ENCODE data around the gene SOX5. TPM values are rescaled to one million over a fixed set of nuclear protein-coding genes. Genes with fewer than 3 reads are reported as not detected.

The SOX5 gene
- total and polyA plus RNA-seq, 8 donors: 10.0 to 39.9 (median 33.0) TPM

GRCh38 chr12:23600919-23601318 is 348.6 kb downstream of the SOX5 start:
- intact Hi-C loops (cut with DNase I): no loop called here
- DNase-seq (no peak), ATAC-seq (no peak)
- Histone ChIP-seq H3K4me3 (no peak overlapping the region), H3K27ac (no peak overlapping the region), H3K4me1 (no peaks in the 10 kb centered on the region), H3K36me3 (no peaks in the 10 kb centered on the region), H3K27me3 (no peaks in the 10 kb centered on the region), H3K9me3 (peaks cover 0 to 46% of the 10 kb centered on the region in 2 donors)
- no peak for TF ChIP-seq CTCF (IDR thresholded peaks at IDR 0.05)

GRCh38 chr12:23596568-23596967 is 352.9 kb downstream of the SOX5 start:
- no peak overlapping the region for H3K27ac ChIP-seq
- ATAC-seq (no peak), DNase-seq (no peak)
- H3K9me3 ChIP-seq: peaks cover 0 to 27% of the 10 kb centered on the region in 2 donors
- TF ChIP-seq CTCF (IDR thresholded peaks at IDR 0.05): no peak
- H3K27me3 ChIP-seq: no peaks in the 10 kb centered on the region
- intact Hi-C loops (cut with DNase I): no loop called here
- no peaks in the 10 kb centered on the region for H3K36me3 ChIP-seq
- H3K4me3 ChIP-seq: no peak overlapping the region
- H3K4me1 ChIP-seq: no peaks in the 10 kb centered on the region

GRCh38 chr12:23587833-23588559 is 361.5 kb downstream of the SOX5 start:
- intact Hi-C loops (cut with DNase I): no loop called here
- no peak for ATAC-seq
- Histone ChIP-seq H3K36me3 (no peaks in the 10 kb centered on the region), H3K27me3 (no peaks in the 10 kb centered on the region), H3K27ac (no peak overlapping the region), H3K4me1 (no peaks in the 10 kb centered on the region), H3K9me3 (no peaks in the 10 kb centered on the region), H3K4me3 (no peak overlapping the region)
- no peak for TF ChIP-seq CTCF (IDR thresholded peaks at IDR 0.05)
- DNase-seq: no peak

GRCh38 chr12:23585782-23586163 is 363.7 kb downstream of the SOX5 start:
- Histone ChIP-seq H3K36me3 (no peaks in the 10 kb centered on the region), H3K4me1 (no peaks in the 10 kb centered on the region)
- no peak for ATAC-seq

More at GRCh38 chr12:23585782-23586163, 363.7 kb downstream of the SOX5 start:
- Histone ChIP-seq H3K27me3 (no peaks in the 10 kb centered on the region), H3K9me3 (no peaks in the 10 kb centered on the region), H3K27ac (no peak overlapping the region), H3K4me3 (no peak overlapping the region)
- intact Hi-C loops (cut with DNase I): no loop called here
- TF ChIP-seq CTCF (IDR thresholded peaks at IDR 0.05): no peak
- DNase-seq: no peak

All from left lung (tissue), 10 donors.